ENCODE results near the gene ZNF467.

DNA sequence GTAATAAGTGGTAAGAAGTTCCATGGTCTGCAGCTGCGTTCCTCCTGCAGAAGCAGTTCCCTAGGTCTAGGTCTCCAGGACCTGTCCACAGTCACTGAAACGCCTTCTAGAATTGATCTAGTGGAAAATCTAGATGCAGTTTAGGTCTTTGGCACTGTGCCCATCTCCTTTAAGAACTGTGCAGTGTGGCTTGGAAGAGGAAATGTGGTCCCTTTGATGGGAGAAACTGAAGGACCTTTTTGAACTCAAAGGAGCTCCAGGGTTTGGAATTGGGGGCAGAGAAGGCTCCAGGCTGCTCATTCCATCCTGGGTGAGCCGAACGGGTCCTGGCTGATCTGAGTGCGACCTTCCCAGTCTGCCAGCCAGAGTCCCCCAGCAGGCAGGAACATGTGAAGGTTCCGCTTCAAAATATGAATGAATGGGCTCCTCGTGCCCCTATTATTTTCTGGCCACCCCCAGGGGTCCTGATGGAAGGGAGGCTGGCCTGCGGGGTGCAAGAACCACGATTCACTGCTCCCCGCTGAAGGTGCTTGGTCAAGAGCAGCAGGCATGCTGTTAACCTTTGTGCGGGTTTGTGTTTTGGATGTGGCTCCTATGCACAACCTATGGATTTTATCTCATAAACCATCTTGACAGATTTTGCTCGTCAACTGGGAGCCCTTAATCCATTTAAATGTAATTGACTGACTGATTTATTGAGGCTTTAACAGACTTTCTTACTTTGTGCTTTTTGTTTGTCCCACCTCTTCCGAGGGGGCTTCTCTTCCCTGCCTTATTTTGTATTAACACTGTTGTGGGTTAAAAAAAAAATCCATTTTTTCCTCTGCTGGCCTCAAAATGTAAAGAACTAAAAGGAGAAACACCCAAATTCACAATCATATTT, 36.7 kb downstream of the ZNF467 start:
- TF ChIP-seq EZH2 (optimal IDR thresholded peaks at IDR 0.05; ENCODE audit: low read depth, low read length) (no peak), CTCF (IDR thresholded peaks at IDR 0.05; ENCODE audit: low read length) (no peak), EZH2phosphoT487 (IDR thresholded peaks at IDR 0.05; ENCODE audit: low read length) (no peak)
